Measurements from ENCODE around the gene PPP1R9B.

Gene PPP1R9B

GRCh38 chr17:50087912-50088405 lies 62.5 kb downstream of the PPP1R9B start:
- no peak for DNase-seq

DNA sequence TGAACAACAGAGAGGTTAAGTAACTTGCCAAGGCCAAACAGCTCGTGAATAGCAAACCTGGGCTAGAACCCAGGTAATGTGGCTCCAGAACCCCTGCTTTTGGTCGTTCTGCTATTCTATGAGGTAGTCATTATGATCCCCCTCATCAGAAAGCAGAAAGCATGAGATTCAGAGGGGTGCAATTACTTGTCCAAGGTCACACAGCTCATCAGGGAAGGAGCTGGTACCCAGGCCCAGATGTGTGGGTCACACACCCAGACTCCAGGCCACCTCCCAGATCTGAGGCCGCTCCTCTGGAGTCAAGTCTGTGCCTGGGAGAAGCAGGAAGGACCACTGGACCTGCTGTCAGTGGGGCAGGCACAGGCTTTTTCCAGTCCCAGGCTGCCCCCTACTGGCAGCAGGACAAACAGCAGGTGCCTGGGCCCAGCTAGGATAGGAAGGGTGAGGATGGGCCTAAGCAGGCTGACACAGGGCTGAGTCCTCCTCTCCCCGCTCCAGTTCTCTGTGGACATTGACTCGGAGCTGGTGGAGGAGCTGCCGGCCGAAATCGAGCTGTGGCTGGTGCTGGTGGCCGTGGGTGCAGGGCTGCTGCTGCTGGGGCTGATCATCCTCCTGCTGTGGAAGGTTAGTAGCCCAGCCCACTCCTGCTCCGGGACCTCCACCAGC lies 63.1 kb downstream of the PPP1R9B start:
- peak; percentile 49 to 72 (median 63) for DNase-seq
